M059J (cell line): Measurements from ENCODE around the gene RASAL1. TPM values are rescaled to one million over a fixed set of nuclear protein-coding genes. Genes with fewer than 3 reads are reported as not detected.
A peak's percentile ranks its signal among the peaks of the same experiment; 100 is the strongest.

ENCODE experiments used
- DNase-seq: peaks from one replicate; pipeline ENCODE4 v3.0.0-alpha.2; 2012; ENCODE audit warnings: low read depth
- total RNA-seq: library from RNA; depleted of rRNA; stranded (reverse); fragments of >200 nt; shearing (Covaris generic); gene quantifications from 2 replicates; pipeline ENCODE4 v1.2.3, GENCODE V29; 2014

RASAL1 gene
- total RNA-seq, 1 experiment from 2014 or later = not detected

DNA sequence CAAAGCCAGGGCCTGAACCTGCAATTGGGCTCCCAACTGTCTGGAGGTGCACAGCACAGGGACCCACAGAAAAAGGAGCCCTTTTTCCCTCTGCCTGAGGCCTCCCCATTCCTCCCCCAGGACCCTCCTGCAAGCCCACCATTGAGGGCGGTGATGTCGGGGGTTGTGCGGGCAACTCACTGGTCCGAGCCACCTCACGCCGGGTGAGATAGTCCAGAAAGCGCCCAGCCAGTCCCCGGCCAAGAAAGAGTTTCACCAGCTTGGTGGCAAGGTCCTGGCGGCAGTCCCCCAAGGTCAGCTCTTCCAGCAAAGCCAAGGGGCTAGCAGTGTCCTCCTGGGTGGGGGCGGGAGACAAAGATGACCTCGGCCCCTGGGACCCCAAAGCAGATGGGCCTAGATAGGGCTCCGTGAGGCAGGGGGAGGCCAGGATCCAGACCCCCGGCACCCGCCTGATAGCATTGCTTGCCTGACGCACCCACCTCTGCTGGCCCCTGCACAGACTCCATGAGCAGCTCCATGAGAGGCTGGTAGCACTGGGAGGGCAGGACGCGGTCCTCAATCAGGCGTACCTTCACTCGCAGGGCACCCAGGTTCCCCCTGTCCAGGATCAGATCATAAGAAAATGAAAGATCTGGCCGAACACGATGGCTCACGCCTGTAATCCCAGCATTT, 20.0 kb downstream of the RASAL1 start:
- no peak for DNase-seq

DNA sequence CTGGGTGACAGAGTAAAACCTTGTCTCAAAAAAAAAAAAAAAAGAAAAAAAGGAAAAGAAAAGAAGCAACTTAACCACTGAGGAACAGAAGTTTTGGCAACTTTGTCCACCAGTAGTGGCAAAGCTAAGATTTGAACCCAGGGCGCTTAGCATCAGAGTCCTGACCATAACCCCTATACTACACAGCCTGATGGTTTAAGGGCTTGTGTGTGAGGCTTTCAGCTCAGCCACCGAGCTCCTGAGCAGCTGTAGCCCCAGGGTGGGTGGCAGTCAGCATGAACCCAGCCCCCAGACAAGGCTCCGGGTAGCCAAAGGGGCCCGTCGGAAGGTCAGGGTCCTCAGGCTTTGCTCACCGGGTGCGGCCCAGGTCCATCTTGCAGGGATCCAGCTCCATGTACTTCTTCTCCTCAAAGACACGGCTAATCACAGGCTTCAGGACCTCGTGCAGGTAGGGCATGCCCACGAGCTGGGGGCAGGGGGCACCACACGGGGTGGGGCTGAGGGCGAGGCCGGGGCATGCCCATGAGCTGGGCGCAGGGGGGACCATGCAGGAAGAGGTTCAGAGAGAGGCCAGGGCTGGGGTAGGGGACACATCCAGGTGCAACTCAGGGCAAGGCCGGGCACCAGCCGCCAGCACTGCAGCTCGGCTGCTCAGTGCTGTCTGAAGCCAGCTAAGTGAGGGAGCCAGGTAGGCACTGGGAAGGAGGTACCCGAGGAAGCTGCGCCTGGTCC, 20.9 kb downstream of the RASAL1 start:
- DNase-seq = no peak

GRCh38 chr12:113113397-113113796, 22.2 kb downstream of the RASAL1 start:
- no peak for DNase-seq

DNA sequence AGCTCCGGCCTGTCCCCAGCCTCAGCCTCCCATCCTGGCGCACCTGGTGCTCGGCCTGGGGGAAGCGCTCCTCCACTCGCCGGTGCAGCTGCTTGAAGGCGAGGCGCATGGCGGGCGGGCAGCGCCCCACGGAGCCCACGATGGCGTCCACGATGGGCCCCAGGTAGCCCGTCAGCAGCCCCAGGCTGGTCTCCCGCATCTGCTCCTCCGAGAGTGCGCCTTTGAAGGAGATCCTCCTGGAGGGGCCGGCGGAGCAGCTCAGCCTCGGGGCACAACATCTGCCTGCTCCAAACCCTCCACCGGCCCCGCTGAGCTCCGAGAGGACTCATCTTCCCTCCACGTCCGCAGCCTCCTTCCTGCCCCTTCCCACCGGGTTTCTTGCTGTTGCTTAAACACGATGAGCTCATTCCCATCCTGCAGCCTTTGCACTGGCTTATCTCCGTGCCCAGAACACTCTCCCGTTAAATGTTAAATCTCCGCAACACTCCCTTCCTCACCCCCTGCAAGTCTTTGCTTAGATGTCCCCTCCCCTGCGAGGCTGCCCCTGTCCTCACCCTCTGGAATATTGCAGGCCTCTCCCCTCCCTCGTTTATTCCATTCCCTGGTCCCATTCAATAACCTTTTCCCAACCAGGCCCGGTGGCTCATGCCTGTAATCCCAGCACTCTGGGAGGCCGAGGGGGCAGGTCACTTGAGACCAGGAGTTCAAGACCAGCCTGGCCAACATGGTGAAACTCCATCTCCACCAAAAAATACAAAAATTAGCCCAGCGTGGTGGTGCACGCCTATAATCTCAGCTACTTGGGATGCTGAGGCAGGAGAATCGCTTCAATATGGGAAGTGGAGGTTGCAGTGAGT, 23.3 kb downstream of the RASAL1 start:
- no peak for DNase-seq

- DNase-seq = no peak
These were observed 24.3 kb downstream of the RASAL1 start for GRCh38 chr12:113111247-113111646.

GRCh38 chr12:113109872-113110599, 25.5 kb downstream of the RASAL1 start:
- DNase-seq = no peak

DNA sequence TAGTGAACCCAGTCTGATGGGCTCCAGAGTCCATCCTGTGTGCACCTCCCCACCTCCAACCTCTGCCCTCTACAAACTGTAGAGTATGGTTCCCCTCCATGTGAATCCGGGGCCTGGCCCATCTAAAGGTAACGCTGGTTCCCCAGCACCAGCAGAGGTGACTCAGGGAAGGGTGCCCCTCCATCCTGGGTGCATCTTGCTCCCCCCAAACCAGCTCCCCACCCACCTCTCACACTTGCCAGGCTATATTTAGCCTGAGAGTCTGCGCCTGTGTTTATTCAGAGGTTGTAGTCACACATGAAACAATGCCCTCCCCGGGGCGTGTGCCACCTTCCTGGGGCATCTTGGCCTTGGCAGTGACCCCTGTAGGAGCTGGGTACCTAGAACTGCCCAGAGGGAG, 26.2 kb downstream of the RASAL1 start:
- no peak for DNase-seq

DNA sequence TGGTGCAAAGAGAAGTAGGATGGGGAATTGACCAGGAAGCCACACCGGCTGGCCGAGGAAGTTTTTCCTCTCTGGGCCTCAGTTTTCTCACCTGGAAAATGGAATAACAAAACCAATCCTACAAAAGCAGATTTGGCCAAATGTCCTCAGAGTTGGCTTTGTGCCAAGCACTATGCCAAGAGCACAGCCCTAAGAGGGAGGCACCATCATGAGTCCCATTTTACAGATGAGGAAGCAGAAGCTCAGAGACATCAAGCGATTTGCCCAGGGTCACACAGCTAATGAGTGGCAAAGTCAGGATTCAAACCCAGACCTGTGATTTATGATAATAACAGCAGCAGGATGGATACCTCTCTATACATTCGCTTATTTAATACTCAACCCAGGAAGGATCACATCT, 27.3 kb downstream of the RASAL1 start:
- DNase-seq = no peak

GRCh38 chr12:113106361-113106760, 29.2 kb downstream of the RASAL1 start:
- DNase-seq = no peak

GRCh38 chr12:113105606-113106271, 29.8 kb downstream of the RASAL1 start:
- no peak for DNase-seq

- DNase-seq = no peak
These were observed 30.5 kb downstream of the RASAL1 start for GRCh38 chr12:113104953-113105510.

- DNase-seq = no peak
These were observed 31.7 kb downstream of the RASAL1 start for GRCh38 chr12:113103756-113104450.

DNA sequence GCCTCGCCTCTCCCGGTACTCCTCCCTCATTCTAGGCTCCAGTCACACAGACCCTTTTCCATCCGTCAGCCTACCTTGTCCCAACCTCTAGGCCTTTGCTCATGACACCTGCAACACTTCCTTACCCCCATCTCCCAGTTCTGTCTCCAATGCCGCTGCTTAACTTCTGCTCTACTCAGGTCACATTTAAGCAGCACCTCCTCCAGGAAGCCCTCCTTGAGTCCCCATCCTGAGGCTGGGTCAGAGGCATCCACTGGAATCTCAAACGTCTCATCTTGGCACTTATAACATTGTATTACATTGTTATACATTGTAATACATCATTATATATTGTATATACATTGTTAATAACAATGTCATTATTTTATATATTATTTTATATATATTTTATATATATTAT, 32.8 kb downstream of the RASAL1 start:
- no peak for DNase-seq

- no peak for DNase-seq
These were observed 33.8 kb downstream of the RASAL1 start for GRCh38 chr12:113101751-113102150.

GRCh38 chr12:113099764-113100163, 35.8 kb downstream of the RASAL1 start:
- no peak for DNase-seq

GRCh38 chr12:113099364-113099763, 36.2 kb downstream of the RASAL1 start:
- DNase-seq = no peak

- peak; percentile 97 for DNase-seq
These were observed 37.0 kb downstream of the RASAL1 start for GRCh38 chr12:113098441-113099028.

- DNase-seq = no peak
These were observed 37.7 kb downstream of the RASAL1 start for GRCh38 chr12:113097716-113098440.
